Esophagus squamous epithelium (tissue), 5 donors: ENCODE measurements around the gene TERT. TPM values are rescaled to one million over a fixed set of nuclear protein-coding genes. Genes with fewer than 3 reads are reported as not detected.
"Not testable (repeated sequence)": the region's sequence is repeated elsewhere in the genome, so short reads cannot be mapped to it uniquely, and the experiment has no call there.

Experiments
- DNase-seq: peaks from one replicate; lab custom pipeline; 2025; lab: John Stamatoyannopoulos, UW
- H3K27ac ChIP-seq, 4 donors: fragments of 200-600 bp; sonication (generic); one replicate each; pipeline ENCODE4 v1.5.1; 2016 to 2019; ENCODE audit warnings: mild to moderate bottlenecking in 1 of 4
- H3K27me3 ChIP-seq, 4 donors: fragments of 200-600 bp; sonication (generic); 1 replicate in 3 of 4; 2 replicates in 1 of 4; pipeline versions ENCODE4 v1.5.1 to v1.6.0; 2017 to 2021; ENCODE audit warnings: antibody characterized with exemption in 1 of 4
- H3K36me3 ChIP-seq, 3 donors: fragments of 200-600 bp; sonication (generic); one replicate each; pipeline ENCODE4 v1.5.1; 2016 to 2019
- H3K4me1 ChIP-seq, 3 donors: fragments of 200-600 bp; sonication (generic); one replicate each; pipeline ENCODE4 v1.5.1; 2017 to 2019
- H3K4me3 ChIP-seq, 4 donors: fragments of 200-600 bp; sonication (generic); 1 replicate in 3 of 4; 2 replicates in 1 of 4; pipeline ENCODE4 v1.5.1; 2016 to 2019; ENCODE audit warnings: mild to moderate bottlenecking in 2 of 4, moderate library complexity in 1 of 4
- H3K9me3 ChIP-seq, 3 donors: fragments of 200-600 bp; sonication (generic); one replicate each; pipeline ENCODE4 v1.5.1; 2016 to 2019
- POLR2A ChIP-seq, 4 donors: fragments of 450-650 bp; IDR thresholded peaks; one replicate each; pipeline ENCODE4 v1.6.1; 2017; ENCODE audit warnings: antibody characterized with exemption in 4 of 4, mild to moderate bottlenecking in 4 of 4, moderate library complexity in 3 of 4
- WGBS, 2 donors: methylation state at CpG; one replicate each; pipeline ENCODE4 v1.1.5; 2018; 5-methylcytosine and 5-hydroxymethylcytosine counted together
- intact Hi-C: fragments of 100-400 bp; cut with DNase I; formaldehyde crosslinking; loops from one replicate; pipeline ENCODE4 v1.15.0; 2022
- total RNA-seq, 4 donors: library from RNA; depleted of rRNA; stranded (reverse); fragments of >200 nt; gene quantifications; one replicate each; pipeline ENCODE4 v1.1.0, GENCODE V29; 2016
- TF ChIP-seq, protein P1 (sequence below), 6 experiments: fragments of 450-650 bp in 4 of 6; fragments of 200-600 bp in 2 of 6; sonication (generic) in 2 of 6; IDR thresholded peaks; one replicate each; pipeline ENCODE4 v1.5.1; 2016 to 2019; ENCODE audit warnings: antibody characterized with exemption in 6 of 6, mild to moderate bottlenecking in 4 of 6, moderate library complexity in 4 of 6
- donor health status: DM: yes; HTN: yes; CAD: no.

TERT gene
- total RNA-seq, 4 donors from 2014 or later = 0.19 to 9.5 (median 0.31) TPM; not detected in 1

DNA sequence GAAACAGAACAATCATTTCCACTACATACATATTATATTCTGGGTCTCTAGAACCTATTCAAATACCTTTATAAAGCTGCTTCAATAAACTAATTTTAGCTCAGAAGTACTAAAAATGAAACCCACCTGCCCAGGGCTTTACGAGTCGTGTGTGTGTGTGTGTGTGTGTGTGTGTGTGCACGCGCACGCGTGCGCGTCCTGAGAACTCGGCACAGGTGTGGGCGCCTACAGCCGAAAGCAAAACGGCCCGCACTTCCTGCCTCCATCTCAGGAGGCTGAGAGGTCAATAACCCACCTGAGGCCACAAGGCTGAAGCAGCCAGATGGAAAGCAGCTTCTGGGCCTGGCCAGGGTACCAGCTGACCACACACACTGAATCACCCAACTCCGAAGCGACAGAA lies 47.0 kb upstream of the TERT start:
- TF ChIP-seq, protein P1, sequence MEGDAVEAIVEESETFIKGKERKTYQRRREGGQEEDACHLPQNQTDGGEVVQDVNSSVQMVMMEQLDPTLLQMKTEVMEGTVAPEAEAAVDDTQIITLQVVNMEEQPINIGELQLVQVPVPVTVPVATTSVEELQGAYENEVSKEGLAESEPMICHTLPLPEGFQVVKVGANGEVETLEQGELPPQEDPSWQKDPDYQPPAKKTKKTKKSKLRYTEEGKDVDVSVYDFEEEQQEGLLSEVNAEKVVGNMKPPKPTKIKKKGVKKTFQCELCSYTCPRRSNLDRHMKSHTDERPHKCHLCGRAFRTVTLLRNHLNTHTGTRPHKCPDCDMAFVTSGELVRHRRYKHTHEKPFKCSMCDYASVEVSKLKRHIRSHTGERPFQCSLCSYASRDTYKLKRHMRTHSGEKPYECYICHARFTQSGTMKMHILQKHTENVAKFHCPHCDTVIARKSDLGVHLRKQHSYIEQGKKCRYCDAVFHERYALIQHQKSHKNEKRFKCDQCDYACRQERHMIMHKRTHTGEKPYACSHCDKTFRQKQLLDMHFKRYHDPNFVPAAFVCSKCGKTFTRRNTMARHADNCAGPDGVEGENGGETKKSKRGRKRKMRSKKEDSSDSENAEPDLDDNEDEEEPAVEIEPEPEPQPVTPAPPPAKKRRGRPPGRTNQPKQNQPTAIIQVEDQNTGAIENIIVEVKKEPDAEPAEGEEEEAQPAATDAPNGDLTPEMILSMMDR (IDR thresholded peaks at IDR 0.05) = no peak
- no peak for TF ChIP-seq POLR2A (IDR thresholded peaks at IDR 0.05)
- no peak for DNase-seq
- H3K27ac ChIP-seq = no peak overlapping the region
- no peaks in the 10 kb centered on the region for H3K9me3 ChIP-seq
- WGBS, 2 donors = 85 to 94% methylated on average over 5 to 12 of the region's 15 CpGs
- intact Hi-C loops = no loop called here
- H3K27me3 ChIP-seq = no peaks in the 10 kb centered on the region
- H3K36me3 ChIP-seq = peaks cover 23 to 65% (median 30%) of the 10 kb centered on the region in 3 donors
- H3K4me3 ChIP-seq = no peak overlapping the region
- peaks cover 16 to 35% (median 18%) of the 10 kb centered on the region in 3 donors for H3K4me1 ChIP-seq

DNA sequence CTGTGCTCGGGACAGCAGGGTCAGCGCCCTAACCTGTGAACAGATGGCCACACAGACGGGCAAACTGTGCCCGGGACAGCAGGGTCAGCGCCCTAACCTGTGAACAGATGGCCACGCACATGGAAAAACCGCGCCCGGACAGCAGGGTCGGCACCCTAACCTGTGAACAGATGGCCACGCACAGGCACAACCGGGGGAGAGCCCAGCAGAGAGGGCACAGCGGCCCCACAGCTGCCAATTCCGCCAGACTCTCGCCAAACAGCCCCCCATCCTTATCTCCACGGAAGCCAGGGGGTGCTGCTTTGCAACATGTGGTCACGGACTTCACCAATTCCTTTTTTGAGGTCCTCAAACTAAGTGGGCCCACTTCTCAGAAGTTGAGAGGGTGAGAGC lies 44.9 kb upstream of the TERT start:
- H3K27ac ChIP-seq, H3K4me3 ChIP-seq, intact Hi-C loops, H3K27me3 ChIP-seq, DNase-seq, H3K9me3 ChIP-seq: not testable (repeated sequence)
- peaks cover 27 to 85% (median 50%) of the 10 kb centered on the region in 3 donors for H3K36me3 ChIP-seq
- 77% methylated on average over 5 of the region's 17 CpGs; no CpG with 5 or more reads in 1 of the 2 donors for WGBS, 2 donors
- H3K4me1 ChIP-seq = peaks cover 10 to 27% (median 12%) of the 10 kb centered on the region in 3 donors

DNA sequence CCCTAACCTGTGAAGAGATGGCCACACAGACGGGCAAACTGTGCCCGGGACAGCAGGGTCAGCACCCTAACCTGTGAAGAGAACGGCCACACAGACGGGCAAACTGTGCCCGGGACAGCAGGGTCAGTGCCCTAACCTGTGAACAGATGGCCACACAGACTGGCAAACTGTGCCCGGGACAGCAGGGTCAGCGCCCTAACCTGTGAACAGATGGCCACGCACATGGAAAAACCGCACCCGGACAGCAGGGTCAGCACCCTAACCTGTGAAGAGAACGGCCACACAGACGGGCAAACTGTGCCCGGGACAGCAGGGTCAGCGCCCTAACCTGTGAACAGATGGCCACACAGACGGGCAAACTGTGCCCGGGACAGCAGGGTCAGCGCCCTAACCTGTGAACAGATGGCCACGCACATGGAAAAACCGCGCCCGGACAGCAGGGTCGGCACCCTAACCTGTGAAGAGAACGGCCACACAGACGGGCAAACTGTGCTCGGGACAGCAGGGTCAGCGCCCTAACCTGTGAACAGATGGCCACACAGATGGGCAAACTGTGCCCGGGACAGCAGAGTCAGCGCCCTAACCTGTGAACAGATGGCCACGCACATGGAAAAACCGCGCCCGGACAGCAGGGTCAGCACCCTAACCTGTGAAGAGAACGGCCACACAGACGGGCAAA lies 44.4 kb upstream of the TERT start:
- Histone ChIP-seq H3K36me3 (peaks cover 27 to 91% (median 53%) of the 10 kb centered on the region in 3 donors), H3K4me1 (peaks cover 10 to 26% (median 11%) of the 10 kb centered on the region in 3 donors)
- H3K9me3 ChIP-seq, DNase-seq, H3K27me3 ChIP-seq, intact Hi-C loops, H3K4me3 ChIP-seq, H3K27ac ChIP-seq: not testable (repeated sequence)
- 75 to 92% methylated on average over 7 to 9 of the region's 34 CpGs for WGBS, 2 donors

DNA sequence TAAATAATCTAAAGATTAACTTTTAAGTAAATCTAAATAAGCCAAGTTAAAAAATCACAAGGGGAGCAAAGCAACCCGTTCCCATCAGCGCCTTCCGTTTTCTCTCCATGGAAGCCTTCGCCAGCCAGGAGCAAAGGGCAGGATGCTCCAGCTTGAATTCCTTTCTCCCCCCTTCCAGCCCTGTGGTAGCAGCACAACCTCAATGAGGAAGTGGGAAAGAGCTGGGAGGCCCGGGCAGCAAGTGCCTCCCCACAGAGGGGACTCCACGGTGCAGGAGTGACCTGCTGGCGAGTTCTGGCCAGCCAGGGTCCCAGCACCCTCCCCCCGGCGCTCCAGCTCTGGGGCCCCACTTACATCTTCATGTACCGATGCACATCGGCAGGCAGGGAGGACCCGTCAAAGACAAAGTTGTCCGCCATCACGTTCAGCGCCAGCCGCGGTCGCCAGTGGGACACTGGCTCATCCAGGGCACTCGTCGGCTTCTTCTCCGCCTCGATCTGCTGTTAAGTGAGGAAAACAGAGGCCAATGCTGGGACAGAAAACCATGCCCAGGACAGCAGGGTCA lies 43.7 kb upstream of the TERT start:
- H3K4me1 ChIP-seq = peaks cover 4 to 19% (median 5%) of the 10 kb centered on the region in 3 donors
- 82 to 87% methylated on average over 5 to 16 of the region's 22 CpGs for WGBS, 2 donors
- intact Hi-C loops = no loop called here
- no peak overlapping the region for H3K27ac ChIP-seq
- H3K36me3 ChIP-seq = peaks cover 31 to 98% (median 58%) of the 10 kb centered on the region in 3 donors
- no peak for DNase-seq
- TF ChIP-seq, protein P1 (IDR thresholded peaks at IDR 0.05) = no peak
- no peak for TF ChIP-seq POLR2A (IDR thresholded peaks at IDR 0.05)
- no peaks in the 10 kb centered on the region for H3K9me3 ChIP-seq
- H3K4me3 ChIP-seq = no peak overlapping the region
- H3K27me3 ChIP-seq = no peaks in the 10 kb centered on the region

DNA sequence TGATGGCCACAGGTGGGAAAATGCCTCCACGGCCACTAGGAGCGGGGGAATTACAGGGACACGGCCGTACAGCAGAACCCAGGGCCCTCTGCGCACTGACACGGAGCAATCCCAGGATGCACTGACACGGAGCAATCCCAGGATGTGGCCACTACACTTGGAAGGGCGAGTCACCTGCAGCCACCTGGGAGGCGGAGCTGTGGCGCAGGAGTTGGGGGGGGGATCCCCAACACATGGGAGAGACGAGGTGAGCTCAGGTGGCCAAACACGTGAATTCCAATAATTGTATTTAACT lies 43.3 kb upstream of the TERT start:
- no peak for DNase-seq
- no peak overlapping the region for H3K27ac ChIP-seq
- intact Hi-C loops = no loop called here
- TF ChIP-seq, protein P1 (IDR thresholded peaks at IDR 0.05) = no peak
- TF ChIP-seq POLR2A (IDR thresholded peaks at IDR 0.05) = no peak
- peaks cover 0 to 14% (median under 1%) of the 10 kb centered on the region in 3 donors for H3K4me1 ChIP-seq
- WGBS, 2 donors = 86% methylated on average over 6 to 9 of the region's 12 CpGs
- peaks cover 35 to 100% (median 62%) of the 10 kb centered on the region in 3 donors for H3K36me3 ChIP-seq
- no peak overlapping the region for H3K4me3 ChIP-seq
- H3K9me3 ChIP-seq = no peaks in the 10 kb centered on the region
- H3K27me3 ChIP-seq = no peaks in the 10 kb centered on the region

DNA sequence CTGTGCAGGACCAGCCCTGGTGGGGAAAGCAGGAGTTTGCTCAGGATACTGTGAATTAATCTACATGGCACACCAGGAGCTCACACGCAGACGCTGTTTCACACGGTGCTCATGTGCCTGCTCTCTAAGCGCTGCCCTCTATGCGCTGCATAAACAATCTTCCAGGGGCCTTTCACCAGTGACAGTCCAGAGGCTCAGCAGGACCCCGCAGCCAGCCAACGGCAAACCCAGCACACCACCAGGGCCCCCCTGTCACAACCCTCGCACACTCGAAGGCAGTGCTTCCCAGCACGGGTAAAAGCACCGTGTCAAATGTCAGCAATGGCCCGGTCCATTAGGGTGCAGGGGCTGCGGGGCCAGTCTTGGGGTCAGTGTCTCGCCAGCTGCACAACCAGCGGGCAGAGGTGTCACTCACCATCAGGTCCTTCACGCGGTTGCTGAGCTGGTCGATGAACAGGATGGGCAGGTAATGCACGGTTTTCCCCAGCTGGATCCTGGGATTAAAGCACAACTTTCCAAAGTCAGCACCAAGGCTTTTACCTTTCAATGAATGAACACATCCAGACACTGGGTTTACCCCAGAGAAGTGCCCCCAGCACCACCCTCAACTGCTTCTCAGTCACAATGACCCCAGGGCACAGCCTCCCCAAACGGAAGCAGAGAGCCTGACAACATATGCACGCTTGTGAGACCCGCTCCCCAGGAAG lies 42.8 kb upstream of the TERT start:
- Histone ChIP-seq H3K36me3 (peaks cover 35 to 100% (median 62%) of the 10 kb centered on the region in 3 donors), H3K4me3 (no peak overlapping the region), H3K4me1 (peaks cover 0 to 11% (median 0%) of the 10 kb centered on the region in 3 donors), H3K27me3 (no peaks in the 10 kb centered on the region), H3K27ac (no peak overlapping the region), H3K9me3 (no peaks in the 10 kb centered on the region)
- 93 to 95% methylated on average over 4 to 12 of the region's 22 CpGs for WGBS, 2 donors
- intact Hi-C loops = no loop called here
- TF ChIP-seq, protein P1 (IDR thresholded peaks at IDR 0.05) = no peak
- TF ChIP-seq POLR2A (IDR thresholded peaks at IDR 0.05) = no peak
- DNase-seq = no peak
